Glomerular endothelial cell (primary cell): Measurements from ENCODE around the gene PTPN14. TPM values are rescaled to one million over a fixed set of nuclear protein-coding genes. Genes with fewer than 3 reads are reported as not detected.

ENCODE experiments used
- DNase-seq: peaks from one replicate; pipeline ENCODE4 v3.0.0-alpha.2; 2011; ENCODE audit warnings: low read depth, low spot score; ENCODE audit errors: extremely low read depth
- total RNA-seq: library from RNA; depleted of rRNA; stranded (reverse); fragments of >200 nt; gene quantifications from 2 replicates; pipeline ENCODE4 v1.2.3, GENCODE V29; 2015

PTPN14 gene
- total RNA-seq, 1 donor from 2014 or later = 81.7 TPM

DNA sequence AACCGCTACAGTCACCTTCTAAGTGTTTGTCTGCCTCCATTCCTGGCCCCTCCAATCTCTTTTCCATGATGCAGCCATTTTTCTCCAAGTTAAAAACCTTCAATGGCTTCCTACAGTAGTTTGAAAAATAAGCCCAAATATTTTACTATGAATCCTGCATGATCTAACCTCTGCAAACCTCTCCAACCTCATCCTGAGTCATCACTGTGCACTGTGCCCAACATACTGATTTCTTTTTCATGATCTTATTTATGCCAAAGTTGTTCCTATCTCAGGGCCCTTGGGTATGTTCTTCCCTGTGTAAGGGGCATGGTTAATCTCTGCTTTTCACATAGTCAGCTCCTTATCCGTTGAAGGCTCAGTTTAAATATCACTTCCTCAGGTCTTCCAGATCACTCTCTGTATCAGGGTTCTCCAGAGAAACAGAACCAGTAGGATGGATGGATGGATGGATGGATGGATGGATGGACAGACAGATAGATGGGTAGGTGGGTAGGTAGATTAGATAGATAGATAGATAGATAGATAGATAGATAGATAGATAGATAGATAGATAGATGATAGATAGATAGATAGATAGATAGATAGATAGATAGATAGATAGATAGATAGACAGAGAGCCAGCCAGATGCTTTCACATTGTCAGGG is 18.1 kb upstream of the PTPN14 start:
- no peak for DNase-seq

- no peak for DNase-seq
These were observed 16.9 kb upstream of the PTPN14 start for GRCh38 chr1:214568328-214568727.

DNA sequence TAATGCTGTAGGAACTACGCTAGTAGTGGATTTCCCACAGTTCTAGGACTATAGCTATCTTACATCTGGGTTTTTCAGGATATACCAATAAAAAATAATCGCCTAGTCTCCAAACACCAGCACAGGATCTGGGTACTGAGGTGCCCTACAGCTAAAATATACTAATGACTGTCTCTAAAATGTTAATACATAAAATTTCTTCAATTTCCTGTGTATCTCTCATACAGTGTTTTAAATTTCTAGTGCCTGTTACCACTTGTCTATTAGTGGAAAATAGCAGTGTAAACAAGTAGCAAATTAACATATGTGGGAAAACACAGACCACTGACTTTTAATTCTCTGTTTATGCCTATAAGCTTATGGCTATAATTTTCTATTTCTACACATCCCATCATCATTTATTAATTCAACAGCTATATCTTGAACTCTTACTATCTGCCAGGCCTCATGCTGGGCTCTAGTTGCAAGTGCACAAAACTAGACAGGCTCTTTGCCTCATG is 16.1 kb upstream of the PTPN14 start:
- no peak for DNase-seq

- no peak for DNase-seq
These were observed 15.0 kb upstream of the PTPN14 start for GRCh38 chr1:214566158-214567104.

- DNase-seq = no peak
These were observed 13.9 kb upstream of the PTPN14 start for GRCh38 chr1:214565310-214565709.

- DNase-seq = no peak
These were observed 12.5 kb upstream of the PTPN14 start for GRCh38 chr1:214563881-214564280.

DNA sequence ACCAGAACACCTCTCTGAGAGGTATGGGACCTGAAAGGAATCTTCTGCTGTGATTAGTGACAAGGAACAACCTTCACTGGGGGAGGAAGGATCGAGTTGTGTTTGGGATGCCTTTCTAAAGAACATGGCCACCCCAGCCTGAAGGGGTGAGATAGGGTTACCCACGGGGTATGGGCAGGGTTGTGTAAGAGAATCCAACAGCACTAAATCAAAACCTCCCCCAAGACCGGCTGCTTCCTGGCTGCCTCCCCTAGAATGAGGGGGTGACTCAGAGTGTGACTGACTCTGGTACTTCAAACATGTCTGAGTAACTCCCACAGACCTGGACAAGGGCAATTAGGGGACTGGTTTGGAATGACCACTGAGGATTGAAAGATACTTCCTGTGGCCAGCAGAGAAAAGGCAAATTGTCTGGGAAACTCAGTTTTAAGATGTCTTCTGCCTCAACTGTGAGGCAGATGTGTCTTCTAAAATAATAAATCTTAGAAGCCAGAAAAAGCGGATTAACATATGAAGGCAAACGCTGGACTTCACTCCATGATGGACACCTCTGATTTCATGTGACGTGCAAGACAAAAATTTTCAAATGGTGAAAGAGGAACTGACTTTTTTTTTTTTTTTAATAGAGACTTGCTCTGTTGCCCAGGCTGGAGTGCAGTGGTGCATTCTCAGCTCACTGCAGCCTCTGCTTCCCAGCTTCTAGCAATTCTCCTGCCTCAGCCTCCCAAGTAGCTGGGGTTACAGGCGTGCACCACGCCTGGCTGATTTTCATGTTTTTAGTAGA is 6.7 kb upstream of the PTPN14 start:
- DNase-seq = no peak

- DNase-seq = no peak
These were observed 1.8 kb upstream of the PTPN14 start for GRCh38 chr1:214553142-214553710.

- DNase-seq = no peak
These were observed 789 bp upstream of the PTPN14 start for GRCh38 chr1:214552174-214552608.

DNA sequence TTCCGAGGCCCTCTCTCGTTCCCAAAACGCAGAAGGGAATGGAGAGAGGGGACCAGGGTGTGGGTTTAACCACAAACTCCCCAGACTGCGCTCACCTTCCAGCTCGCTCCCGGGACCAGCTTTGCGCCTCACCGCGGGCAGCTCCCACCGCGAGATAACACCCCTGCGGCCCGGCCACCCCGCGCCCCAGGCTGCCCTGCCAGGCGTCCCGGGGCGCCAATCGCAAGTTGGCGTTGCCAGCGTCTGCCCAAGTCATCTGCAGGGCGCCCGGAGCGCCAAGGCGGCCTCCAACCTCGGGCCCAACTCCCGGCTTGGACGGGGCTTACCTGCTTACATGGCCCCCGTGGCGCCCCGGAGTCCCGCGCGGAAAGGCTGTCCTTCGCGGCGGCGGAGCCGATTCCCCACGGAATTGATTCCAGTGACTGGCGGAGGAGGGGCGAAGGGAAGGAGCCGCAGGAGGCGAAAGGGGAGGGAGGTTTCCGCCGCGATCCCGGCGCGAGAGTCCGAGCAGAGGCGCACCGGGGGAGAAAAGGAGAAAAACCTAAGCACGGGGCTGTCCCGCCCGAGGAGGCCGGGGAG is 456 bp downstream of the PTPN14 start:
- DNase-seq = no peak

DNA sequence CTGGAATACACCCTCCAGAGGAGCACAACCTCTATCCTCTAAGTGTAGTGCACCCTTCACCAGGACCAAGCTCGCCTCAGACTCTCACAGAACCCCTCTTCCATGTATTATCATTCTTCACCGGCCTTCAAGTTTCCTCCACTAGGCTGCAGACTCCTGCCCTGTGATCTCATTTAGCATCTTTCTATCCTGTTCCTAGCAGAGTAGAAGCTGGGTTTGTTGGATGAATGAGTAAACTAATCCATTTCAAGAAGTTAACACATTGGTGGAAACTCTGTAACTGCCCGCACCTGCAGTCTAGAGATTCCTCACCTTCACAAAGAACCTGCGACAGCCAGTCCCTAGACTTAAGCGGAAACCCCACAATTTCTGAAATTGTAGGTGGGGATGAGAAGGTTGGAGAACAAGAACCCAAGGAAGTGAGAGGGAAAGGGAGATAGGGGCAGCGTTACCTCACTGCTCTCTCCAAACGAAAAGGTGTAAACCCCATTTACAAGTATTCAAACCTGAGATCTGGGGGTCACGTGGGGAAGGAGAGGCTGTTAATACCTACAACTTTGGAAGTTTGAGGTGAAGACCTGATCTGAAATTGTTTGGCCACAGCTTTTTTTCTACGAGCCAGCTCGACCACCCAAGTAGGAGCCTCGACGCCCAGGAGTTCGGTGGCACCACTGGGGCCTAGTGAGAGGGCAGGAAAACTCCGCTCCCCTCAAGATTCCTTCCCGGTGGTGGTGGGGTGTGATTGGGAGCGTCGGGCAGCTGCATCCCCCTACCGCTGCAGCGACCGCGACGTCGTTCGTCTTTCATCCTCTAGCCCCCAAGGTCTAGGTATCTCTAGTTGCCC is 1.2 kb downstream of the PTPN14 start:
- no peak for DNase-seq

- DNase-seq = no peak
These were observed 1.8 kb downstream of the PTPN14 start for GRCh38 chr1:214549604-214550003.

- no peak for DNase-seq
These were observed 2.4 kb downstream of the PTPN14 start for GRCh38 chr1:214548988-214549387.

DNA sequence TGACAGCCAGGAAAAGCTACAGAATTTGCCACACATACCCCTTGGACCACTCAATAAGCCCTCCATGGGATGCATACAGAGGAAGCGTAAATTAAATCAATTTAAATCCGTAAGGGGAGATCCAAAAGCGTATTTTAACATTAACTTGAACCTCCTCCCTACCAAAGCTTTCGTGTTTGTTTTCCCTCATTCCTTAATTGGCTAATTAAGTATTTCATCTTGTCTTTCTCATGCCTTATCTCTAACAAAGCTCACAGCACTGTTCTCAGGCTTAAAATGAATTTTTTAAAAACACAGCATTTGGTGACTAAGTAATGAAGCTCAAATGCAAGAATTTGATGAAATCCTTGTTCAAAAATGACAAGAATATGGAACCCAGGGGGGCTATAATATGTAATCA is 3.1 kb downstream of the PTPN14 start:
- no peak for DNase-seq

DNA sequence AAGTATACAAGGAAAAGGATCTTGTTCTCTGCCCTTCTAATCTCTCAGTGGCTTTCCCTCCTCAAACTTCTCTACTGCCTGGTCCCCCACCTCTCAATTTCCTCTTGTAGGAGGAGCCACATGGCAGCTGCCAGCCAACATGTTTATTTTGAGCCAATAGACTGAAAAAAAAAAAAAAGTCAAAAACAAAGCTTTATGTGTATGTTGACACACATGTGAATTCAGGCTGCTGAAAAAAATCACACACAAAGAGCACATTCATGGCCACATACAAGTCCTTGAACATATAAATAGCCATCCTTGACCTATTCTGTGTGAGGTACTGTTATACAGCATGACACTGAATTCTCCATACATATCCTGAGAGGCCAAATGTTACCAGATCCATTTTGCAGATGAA is 3.7 kb downstream of the PTPN14 start:
- no peak for DNase-seq

GRCh38 chr1:214546886-214547641 is 4.3 kb downstream of the PTPN14 start:
- DNase-seq = no peak

- no peak for DNase-seq
These were observed 5.3 kb downstream of the PTPN14 start for GRCh38 chr1:214546084-214546483.

- DNase-seq = no peak
These were observed 6.1 kb downstream of the PTPN14 start for GRCh38 chr1:214545293-214545692.

DNA sequence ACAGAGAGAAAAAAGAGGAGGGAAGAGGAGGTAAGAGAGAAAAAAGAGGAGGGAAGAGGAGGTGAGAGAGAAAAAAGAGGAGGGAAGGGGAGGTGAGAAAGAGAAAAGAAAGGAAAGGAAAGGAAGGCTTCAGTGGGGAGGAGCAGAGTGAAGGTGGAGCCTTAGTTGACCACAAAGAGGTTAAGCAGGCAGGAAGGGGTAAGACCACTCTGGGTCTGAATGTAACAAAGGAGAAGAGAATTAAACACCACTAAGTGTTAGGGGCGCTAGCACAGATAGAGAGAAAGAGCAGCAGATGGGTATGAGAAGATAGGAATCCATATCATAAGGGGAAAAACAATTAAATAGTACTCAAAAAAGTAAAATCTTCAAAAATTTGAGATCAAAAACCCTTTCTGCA is 6.6 kb downstream of the PTPN14 start:
- DNase-seq = no peak
